ENCODE results near the gene VPS13C.

DNA sequence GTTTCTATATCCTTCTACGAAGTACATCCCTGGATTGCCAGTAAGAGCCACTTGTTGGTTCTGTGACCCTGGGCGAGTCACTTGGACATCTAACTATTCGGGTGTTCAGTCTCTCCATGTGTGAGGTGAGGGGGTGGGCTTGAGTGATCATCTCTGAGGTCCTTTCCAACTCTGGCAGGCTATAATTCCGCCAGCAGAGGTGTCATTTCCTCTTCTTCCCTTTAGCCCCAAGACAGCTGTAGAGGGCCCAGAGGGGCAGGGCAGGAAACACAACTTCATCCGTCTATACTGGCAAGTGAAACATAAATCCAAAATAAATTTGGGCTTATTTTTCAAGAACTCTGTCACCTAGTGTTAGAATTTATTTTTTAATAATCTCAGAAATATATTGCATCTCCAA lies 44.6 kb upstream of the VPS13C start:
- TF ChIP-seq, protein P1, sequence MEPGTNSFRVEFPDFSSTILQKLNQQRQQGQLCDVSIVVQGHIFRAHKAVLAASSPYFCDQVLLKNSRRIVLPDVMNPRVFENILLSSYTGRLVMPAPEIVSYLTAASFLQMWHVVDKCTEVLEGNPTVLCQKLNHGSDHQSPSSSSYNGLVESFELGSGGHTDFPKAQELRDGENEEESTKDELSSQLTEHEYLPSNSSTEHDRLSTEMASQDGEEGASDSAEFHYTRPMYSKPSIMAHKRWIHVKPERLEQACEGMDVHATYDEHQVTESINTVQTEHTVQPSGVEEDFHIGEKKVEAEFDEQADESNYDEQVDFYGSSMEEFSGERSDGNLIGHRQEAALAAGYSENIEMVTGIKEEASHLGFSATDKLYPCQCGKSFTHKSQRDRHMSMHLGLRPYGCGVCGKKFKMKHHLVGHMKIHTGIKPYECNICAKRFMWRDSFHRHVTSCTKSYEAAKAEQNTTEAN (CRISPR knock-in tag; IDR thresholded peaks at IDR 0.05): no peak
- TF ChIP-seq, protein P2, sequence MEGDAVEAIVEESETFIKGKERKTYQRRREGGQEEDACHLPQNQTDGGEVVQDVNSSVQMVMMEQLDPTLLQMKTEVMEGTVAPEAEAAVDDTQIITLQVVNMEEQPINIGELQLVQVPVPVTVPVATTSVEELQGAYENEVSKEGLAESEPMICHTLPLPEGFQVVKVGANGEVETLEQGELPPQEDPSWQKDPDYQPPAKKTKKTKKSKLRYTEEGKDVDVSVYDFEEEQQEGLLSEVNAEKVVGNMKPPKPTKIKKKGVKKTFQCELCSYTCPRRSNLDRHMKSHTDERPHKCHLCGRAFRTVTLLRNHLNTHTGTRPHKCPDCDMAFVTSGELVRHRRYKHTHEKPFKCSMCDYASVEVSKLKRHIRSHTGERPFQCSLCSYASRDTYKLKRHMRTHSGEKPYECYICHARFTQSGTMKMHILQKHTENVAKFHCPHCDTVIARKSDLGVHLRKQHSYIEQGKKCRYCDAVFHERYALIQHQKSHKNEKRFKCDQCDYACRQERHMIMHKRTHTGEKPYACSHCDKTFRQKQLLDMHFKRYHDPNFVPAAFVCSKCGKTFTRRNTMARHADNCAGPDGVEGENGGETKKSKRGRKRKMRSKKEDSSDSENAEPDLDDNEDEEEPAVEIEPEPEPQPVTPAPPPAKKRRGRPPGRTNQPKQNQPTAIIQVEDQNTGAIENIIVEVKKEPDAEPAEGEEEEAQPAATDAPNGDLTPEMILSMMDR (IDR thresholded peaks at IDR 0.05): no peak
- TF ChIP-seq, protein P3, sequence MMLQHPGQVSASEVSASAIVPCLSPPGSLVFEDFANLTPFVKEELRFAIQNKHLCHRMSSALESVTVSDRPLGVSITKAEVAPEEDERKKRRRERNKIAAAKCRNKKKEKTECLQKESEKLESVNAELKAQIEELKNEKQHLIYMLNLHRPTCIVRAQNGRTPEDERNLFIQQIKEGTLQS (CRISPR knock-in tag; conservative IDR thresholded peaks at IDR 0.05): no peak
- TF ChIP-seq CREM (CRISPR knock-in tag; IDR thresholded peaks at IDR 0.05): no peak
- TF ChIP-seq FOXJ3 (CRISPR knock-in tag; IDR thresholded peaks at IDR 0.05; ENCODE audit: borderline replicate concordance): no peak
- no peak for TF ChIP-seq TEAD4 (CRISPR knock-in tag; IDR thresholded peaks at IDR 0.05)
- TF ChIP-seq, protein P4, sequence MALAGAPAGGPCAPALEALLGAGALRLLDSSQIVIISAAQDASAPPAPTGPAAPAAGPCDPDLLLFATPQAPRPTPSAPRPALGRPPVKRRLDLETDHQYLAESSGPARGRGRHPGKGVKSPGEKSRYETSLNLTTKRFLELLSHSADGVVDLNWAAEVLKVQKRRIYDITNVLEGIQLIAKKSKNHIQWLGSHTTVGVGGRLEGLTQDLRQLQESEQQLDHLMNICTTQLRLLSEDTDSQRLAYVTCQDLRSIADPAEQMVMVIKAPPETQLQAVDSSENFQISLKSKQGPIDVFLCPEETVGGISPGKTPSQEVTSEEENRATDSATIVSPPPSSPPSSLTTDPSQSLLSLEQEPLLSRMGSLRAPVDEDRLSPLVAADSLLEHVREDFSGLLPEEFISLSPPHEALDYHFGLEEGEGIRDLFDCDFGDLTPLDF (CRISPR knock-in tag; IDR thresholded peaks at IDR 0.05): no peak
- no peak for TF ChIP-seq JUN (CRISPR knock-in tag; IDR thresholded peaks at IDR 0.05)
- TF ChIP-seq, protein P5, sequence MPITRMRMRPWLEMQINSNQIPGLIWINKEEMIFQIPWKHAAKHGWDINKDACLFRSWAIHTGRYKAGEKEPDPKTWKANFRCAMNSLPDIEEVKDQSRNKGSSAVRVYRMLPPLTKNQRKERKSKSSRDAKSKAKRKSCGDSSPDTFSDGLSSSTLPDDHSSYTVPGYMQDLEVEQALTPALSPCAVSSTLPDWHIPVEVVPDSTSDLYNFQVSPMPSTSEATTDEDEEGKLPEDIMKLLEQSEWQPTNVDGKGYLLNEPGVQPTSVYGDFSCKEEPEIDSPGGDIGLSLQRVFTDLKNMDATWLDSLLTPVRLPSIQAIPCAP (CRISPR knock-in tag; IDR thresholded peaks at IDR 0.05): no peak

Data from WTC11 (cell line).